Neural progenitor cell (in vitro differentiated cells): ENCODE measurements around the gene MICAL2.

Source experiments
- CTCF ChIP-seq: fragments of 200-600 bp; sonication (generic); IDR thresholded peaks from 2 replicates; pipeline ENCODE4 v1.5.1; 2017; ENCODE audit warnings: antibody characterized with exemption, mild to moderate bottlenecking
- EZH2 ChIP-seq: fragments of 200-600 bp; sonication (generic); IDR thresholded peaks from 2 replicates; pipeline ENCODE4 v1.6.1; 2017; ENCODE audit warnings: antibody characterized with exemption, mild to moderate bottlenecking, moderate library complexity

DNA sequence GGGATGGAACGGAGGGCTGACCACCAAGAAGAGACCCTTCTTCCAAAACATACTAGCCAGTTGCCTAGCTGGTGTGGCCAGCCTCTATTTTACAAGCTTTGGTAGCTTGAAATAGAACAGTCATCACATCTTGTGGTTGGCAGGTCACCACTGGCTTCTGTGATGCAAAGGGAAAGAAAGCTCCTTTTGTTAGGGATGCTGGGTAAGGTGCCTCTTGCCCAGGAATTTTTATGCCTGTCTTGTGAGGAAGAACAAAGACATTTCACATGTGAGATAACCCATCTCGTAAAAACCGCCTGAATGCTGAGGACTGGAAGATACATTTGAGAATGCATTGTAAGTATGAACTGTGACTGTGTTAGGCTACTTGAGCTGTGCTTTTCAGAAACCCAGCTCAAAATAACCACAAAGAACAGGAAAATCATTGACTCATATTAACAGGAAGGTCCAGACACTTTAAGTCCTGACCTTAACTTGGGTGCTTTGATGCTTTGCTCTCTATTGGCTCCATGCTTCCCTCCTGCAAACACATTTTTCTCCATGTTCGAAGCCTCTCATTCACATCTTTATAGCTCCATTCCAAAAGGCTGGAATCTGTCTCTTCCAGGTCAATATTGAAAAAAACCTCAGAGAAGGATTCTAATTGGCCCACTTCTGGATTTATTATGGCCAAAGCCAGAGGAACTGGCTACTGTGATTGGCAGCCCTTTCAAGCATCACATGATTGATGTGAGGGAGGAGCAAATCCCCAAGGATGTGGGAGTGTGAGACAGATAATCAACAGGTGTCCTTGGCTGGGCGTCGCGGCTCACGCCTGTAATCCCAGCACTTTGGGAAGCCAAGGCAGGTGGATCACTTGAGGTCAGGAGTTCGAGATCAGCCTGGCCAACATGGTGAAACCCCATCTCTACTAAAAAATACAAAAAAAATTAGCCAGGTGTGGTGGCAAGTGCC is 53.9 kb downstream of the MICAL2 start:
- TF ChIP-seq CTCF (no peak), EZH2 (no peak)
